ENCODE data around the gene LINC00237.

DNA sequence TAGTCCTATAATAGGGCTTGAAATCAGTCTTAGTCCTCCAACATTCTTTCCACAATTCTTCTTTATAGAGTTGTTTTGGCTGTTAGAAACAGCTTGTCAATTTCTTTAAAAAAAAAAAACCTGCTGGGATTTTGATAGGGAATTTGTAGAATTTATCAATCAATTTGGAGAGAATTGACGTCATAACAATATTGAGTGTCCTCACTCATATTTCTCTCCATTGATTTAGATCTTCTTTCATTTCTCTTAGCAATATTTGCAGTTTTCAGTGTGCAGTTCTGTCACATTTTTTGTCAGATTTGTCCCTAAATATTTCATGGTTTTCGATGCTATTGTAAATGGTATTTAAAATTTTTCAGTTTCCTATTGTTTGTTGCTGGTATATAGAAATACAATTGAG lies 5.3 kb upstream of the LINC00237 start:
- TF ChIP-seq, protein P1, sequence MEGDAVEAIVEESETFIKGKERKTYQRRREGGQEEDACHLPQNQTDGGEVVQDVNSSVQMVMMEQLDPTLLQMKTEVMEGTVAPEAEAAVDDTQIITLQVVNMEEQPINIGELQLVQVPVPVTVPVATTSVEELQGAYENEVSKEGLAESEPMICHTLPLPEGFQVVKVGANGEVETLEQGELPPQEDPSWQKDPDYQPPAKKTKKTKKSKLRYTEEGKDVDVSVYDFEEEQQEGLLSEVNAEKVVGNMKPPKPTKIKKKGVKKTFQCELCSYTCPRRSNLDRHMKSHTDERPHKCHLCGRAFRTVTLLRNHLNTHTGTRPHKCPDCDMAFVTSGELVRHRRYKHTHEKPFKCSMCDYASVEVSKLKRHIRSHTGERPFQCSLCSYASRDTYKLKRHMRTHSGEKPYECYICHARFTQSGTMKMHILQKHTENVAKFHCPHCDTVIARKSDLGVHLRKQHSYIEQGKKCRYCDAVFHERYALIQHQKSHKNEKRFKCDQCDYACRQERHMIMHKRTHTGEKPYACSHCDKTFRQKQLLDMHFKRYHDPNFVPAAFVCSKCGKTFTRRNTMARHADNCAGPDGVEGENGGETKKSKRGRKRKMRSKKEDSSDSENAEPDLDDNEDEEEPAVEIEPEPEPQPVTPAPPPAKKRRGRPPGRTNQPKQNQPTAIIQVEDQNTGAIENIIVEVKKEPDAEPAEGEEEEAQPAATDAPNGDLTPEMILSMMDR (IDR thresholded peaks at IDR 0.05; ENCODE audit: low read depth, low read length) = no peak
- TF ChIP-seq EZH2phosphoT487 (IDR thresholded peaks at IDR 0.05; ENCODE audit: low read depth) = no peak

All from OCI-LY3 (cell line).